Measurements from ENCODE around the gene IRS1.

- no peak for TF ChIP-seq CTCF (IDR thresholded peaks at IDR 0.05; ENCODE audit: low read depth, low read length)
- no peak for TF ChIP-seq EZH2phosphoT487 (IDR thresholded peaks at IDR 0.05; ENCODE audit: low read depth)
Observed at GRCh38 chr2:226782092-226782713, 17.4 kb downstream of the IRS1 start.
